Immature natural killer cell (primary cell): ENCODE measurements around the gene TLL1. TPM values are rescaled to one million over a fixed set of nuclear protein-coding genes. Genes with fewer than 3 reads are reported as not detected.

ENCODE experiments used
- DNase-seq, 3 donors: peaks; one replicate each; pipeline ENCODE4 v3.0.0; 2022; ENCODE audit warnings: mixed read lengths in 1 of 3
- H3K27ac Mint-ChIP-seq, 6 donors: one replicate each; pipeline ENCODE4 v1.8.0; 2020; ENCODE audit warnings: mixed read lengths in 6 of 6, mild to moderate bottlenecking in 5 of 6, inconsistent platforms in 4 of 6, moderate library complexity in 3 of 6
- H3K27me3 Mint-ChIP-seq, 3 donors: one replicate each; pipeline ENCODE4 v1.8.0; 2020 to 2021; ENCODE audit warnings: low read depth in 3 of 3, mild to moderate bottlenecking in 3 of 3, mixed read lengths in 3 of 3, moderate library complexity in 3 of 3, inconsistent platforms in 1 of 3
- H3K36me3 Mint-ChIP-seq, 3 donors: one replicate each; pipeline ENCODE4 v1.8.0; 2020; ENCODE audit warnings: mixed read lengths in 3 of 3, inconsistent platforms in 2 of 3, mild to moderate bottlenecking in 2 of 3
- H3K4me1 Mint-ChIP-seq, 2 donors: one replicate each; pipeline ENCODE4 v1.8.0; 2020; ENCODE audit warnings: inconsistent platforms in 2 of 2, mild to moderate bottlenecking in 2 of 2, mixed read lengths in 2 of 2, moderate library complexity in 1 of 2
- H3K4me3 Mint-ChIP-seq, 5 donors: one replicate each; pipeline ENCODE4 v1.8.0; 2020; ENCODE audit warnings: mild to moderate bottlenecking in 5 of 5, mixed read lengths in 5 of 5, inconsistent platforms in 3 of 5, moderate library complexity in 3 of 5
- H3K9me3 Mint-ChIP-seq, 6 donors: one replicate each; pipeline ENCODE4 v1.8.0; 2020; ENCODE audit warnings: mild to moderate bottlenecking in 6 of 6, mixed read lengths in 6 of 6, inconsistent platforms in 4 of 6, moderate library complexity in 3 of 6
- polyA plus RNA-seq, 3 donors: library from polyadenylated mRNA; unstranded; fragments of 300-500 nt; fragmentation: Illumina TruSeq; gene quantifications; one replicate each; pipeline ENCODE4 v1.2.3, GENCODE V29; 2021

TLL1 gene
- polyA plus RNA-seq, 3 donors from 2014 or later, result not detected

DNA sequence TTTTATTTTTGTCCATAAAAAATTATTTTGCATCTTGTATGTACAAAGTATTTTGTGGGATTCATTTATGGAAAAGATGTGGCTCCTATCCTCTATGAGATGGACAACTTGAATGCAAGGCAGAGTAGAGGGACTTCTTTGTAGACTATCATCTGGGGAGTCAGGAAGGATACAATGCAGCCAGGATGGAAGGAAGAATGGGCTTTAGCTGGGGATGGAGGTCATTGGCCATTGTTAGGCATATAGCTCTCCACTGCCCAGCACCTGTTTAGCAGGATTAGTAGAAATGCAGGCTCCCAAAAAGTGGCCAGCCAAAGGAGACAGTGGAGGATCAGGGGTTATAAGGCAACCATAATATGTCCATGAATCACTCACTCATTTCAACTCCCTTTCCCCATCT is 5.1 kb upstream of the TLL1 start:
- Mint-ChIP-seq H3K27ac (no peak overlapping the region), H3K9me3 (peaks cover 2 to 15% (median 7%) of the 10 kb centered on the region in 6 donors), H3K36me3 (no peaks in the 10 kb centered on the region), H3K27me3 (peaks cover 3 to 6% (median 6%) of the 10 kb centered on the region in 3 donors), H3K4me1 (no peaks in the 10 kb centered on the region), H3K4me3 (no peak overlapping the region)
- DNase-seq, result no peak

DNA sequence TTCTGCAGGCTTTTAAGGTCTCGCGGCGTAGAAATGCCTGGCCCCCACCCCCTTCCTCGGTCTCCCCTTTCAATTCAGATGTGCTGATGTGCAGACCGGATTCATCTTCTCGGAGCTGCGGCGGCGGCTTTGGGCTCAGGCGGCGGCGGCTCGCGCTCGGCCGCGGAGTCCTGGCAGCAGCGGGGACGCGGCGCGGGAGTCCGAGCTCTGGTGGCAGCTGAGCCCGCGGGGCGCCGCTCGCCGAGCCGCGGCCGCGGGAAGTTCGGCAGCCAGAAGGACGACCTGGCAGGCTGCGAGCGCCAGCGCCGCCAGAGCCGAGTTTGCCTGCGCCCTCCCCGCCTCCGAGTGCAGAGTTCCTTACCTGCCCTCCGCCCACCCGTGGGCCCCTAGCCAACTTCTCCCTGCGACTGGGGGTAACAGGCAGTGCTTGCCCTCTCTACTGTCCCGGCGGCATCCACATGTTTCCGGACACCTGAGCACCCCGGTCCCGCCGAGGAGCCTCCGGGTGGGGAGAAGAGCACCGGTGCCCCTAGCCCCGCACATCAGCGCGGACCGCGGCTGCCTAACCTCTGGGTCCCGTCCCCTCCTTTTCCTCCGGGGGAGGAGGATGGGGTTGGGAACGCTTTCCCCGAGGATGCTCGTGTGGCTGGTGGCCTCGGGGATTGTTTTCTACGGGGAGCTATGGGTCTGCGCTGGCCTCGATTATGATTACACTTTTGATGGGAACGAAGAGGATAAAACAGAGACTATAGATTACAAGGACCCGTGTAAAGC is 448 bp downstream of the TLL1 start:
- Mint-ChIP-seq H3K4me3 (no peak overlapping the region), H3K36me3 (no peaks in the 10 kb centered on the region), H3K27me3 (peaks cover 7 to 12% (median 9%) of the 10 kb centered on the region in 3 donors), H3K27ac (no peak overlapping the region), H3K9me3 (peaks cover 3 to 33% (median 8%) of the 10 kb centered on the region in 6 donors), H3K4me1 (no peaks in the 10 kb centered on the region)
- no peak for DNase-seq

DNA sequence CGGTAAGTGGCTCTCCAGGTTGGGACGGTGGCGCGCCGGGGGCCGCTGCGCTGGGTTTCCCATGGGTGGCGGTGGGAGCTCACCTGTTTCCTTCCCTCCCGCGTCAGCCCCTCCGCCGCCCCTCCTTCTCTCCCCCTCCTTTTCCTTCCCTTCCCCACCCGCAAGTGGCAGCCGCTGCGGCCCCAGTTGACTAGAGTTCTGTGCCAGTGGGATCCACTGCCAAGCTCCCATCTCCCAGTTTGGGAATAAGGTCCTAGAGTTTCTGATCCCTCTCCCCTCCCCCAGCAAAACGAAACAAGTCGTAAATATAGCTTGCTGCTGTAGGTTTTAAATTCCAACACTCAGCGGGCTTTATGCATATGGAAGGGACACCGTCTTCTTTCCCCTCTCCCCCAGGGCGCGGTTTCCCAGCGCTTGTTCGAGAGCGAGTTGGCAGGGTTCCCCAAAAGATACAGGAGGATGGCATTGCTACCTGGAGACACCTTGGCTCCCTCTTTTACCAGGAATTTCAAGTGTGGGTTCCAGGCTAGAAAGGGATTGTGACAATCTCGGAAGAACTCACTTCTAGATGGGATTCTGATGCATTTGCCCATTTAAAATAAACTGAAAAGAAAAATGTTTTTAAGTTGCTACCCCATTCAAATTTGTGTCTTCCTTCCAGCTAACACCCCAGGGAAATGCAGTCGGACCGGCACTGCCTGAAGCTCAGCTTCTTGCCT is 1.2 kb downstream of the TLL1 start:
- Mint-ChIP-seq H3K27ac (no peak overlapping the region), H3K9me3 (peaks cover 5 to 35% (median 8%) of the 10 kb centered on the region in 6 donors), H3K4me1 (no peaks in the 10 kb centered on the region), H3K36me3 (no peaks in the 10 kb centered on the region), H3K4me3 (no peak overlapping the region), H3K27me3 (peaks cover 7 to 12% (median 9%) of the 10 kb centered on the region in 3 donors)
- no peak for DNase-seq

DNA sequence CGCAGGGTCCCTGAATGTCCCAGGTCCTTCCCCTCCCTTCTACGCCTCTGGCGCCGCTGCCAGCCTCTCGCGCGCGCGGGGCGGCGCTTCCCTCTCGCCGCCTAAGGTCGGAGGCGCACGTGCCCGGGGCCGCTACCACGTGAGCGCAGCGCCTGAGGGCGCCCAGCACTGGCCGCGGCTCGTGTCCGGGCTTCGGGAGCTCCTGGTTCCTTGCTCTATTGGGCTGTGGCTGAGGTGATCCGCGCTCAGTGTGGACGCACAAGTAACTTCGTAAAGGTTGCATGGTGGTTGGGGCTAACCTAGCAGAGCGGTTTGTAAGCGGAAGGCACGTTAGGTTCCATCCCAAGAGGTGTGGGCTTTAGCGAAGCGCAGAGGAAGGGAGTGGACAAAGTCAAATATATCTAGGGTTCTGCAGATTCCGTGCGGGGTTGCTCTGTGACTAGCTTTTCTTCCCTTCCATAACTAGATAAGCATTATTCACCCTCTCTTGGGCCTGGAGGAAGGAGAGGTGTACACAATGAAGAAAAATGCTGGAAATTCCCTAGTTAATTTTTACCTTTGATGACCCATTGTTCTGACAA is 1.8 kb downstream of the TLL1 start:
- Mint-ChIP-seq H3K36me3 (no peaks in the 10 kb centered on the region), H3K27ac (no peak overlapping the region), H3K27me3 (peaks cover 7 to 12% (median 9%) of the 10 kb centered on the region in 3 donors), H3K9me3 (peaks cover 3 to 31% (median 8%) of the 10 kb centered on the region in 6 donors), H3K4me3 (no peak overlapping the region), H3K4me1 (no peaks in the 10 kb centered on the region)
- no peak for DNase-seq

DNA sequence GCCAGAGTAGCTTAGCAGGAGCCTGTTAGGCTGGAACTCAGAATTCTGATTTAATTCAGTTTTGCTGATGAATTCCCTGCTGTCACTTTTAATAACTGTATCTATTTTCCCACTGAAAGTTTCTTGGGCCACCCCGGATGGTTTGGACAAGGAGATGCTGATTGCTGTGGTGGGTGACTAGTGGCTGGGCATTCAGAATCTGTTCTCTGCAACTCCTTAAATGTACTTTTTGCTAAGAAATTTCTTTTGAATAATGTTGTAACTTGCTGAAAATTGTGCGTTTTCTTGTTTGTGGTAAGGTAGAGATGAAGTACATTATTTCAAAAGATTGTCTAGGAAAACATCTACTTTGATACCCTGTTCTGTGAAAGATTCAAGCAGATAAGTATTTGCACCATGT is 2.4 kb downstream of the TLL1 start:
- H3K4me1 Mint-ChIP-seq, result no peaks in the 10 kb centered on the region
- H3K27me3 Mint-ChIP-seq, result peaks cover 9 to 12% (median 9%) of the 10 kb centered on the region in 3 donors
- H3K4me3 Mint-ChIP-seq, result peak overlapping the region in 1 of 5 donors; percentile 30
- peaks cover 3 to 30% (median 8%) of the 10 kb centered on the region in 6 donors for H3K9me3 Mint-ChIP-seq
- no peak overlapping the region for H3K27ac Mint-ChIP-seq
- DNase-seq, result no peak
- H3K36me3 Mint-ChIP-seq, result no peaks in the 10 kb centered on the region

DNA sequence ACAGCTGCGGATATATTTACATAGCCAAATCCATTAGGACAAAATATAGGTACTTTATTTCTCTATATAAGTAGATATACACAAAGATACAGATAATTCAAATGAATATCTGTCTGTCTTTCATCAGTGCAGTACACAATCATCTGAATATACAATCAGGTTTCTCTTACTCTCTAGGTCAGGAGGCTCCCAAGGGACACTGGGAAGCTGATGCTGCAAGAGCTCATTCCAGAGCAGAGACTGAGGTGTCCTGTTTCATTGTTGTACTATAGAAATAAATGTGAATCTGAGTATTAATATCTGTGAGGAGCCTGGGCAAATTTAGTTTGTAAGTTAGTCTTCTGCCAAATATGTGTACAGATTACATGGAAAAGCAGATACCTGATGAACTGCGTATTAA is 4.2 kb downstream of the TLL1 start:
- H3K36me3 Mint-ChIP-seq, result no peaks in the 10 kb centered on the region
- H3K27me3 Mint-ChIP-seq, result peaks cover 6 to 12% (median 7%) of the 10 kb centered on the region in 3 donors

DNA sequence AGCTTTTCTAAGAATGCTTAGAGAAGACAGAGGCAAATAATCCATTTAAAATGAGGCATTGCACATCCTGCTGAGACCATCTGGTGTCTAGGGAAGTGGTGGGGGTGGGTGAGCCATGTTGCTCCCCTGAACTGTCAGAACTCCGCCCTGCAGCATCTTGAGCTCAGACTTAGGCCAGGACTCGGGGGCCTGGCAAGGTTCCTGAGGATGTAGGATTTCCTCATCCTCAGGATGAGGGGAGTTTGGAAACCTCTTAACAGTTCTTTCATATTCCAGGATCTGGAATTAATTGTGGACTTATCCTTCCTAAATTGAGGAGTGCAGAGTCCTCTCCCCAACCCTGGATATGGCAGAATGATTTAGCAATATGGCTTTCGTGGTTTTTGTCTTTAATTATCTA is 6.6 kb downstream of the TLL1 start:
- no peak overlapping the region for H3K4me3 Mint-ChIP-seq
- H3K27me3 Mint-ChIP-seq, result peaks cover 0 to 5% (median 3%) of the 10 kb centered on the region in 3 donors

More for the DNA sequence above, 4.2 kb downstream of the TLL1 start:
- H3K9me3 Mint-ChIP-seq, result peaks cover 6 to 29% (median 11%) of the 10 kb centered on the region in 6 donors
- no peaks in the 10 kb centered on the region for H3K4me1 Mint-ChIP-seq
- H3K27ac Mint-ChIP-seq, result no peak overlapping the region
- no peak overlapping the region for H3K4me3 Mint-ChIP-seq
- no peak for DNase-seq

DNA sequence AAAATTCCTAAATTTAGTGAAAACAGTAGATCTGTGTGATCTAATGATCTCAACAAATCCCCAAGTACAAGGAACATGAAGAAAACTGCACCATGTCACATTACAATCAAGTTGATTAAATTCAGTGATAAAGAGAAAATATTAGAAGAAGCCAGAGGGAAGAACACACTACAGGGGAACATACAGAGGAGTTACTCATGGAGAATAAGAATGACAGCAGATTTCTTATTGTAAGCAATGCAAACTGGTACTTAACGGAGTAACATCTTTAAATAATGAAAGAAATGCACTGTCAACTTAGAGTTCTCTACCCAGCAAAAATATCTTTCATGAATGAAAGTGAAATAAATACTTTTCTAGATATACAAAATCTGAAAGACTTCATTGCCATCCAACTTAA is 21.1 kb downstream of the TLL1 start:
- Mint-ChIP-seq H3K9me3 (peaks cover 8 to 57% (median 25%) of the 10 kb centered on the region in 6 donors), H3K27me3 (peaks cover 0 to 2% (median 0%) of the 10 kb centered on the region in 3 donors)

More for the DNA sequence above, 6.6 kb downstream of the TLL1 start:
- Mint-ChIP-seq H3K27ac (no peak overlapping the region), H3K36me3 (no peaks in the 10 kb centered on the region), H3K4me1 (no peaks in the 10 kb centered on the region), H3K9me3 (peaks cover 2 to 29% (median 9%) of the 10 kb centered on the region in 6 donors)
- DNase-seq, result no peak

DNA sequence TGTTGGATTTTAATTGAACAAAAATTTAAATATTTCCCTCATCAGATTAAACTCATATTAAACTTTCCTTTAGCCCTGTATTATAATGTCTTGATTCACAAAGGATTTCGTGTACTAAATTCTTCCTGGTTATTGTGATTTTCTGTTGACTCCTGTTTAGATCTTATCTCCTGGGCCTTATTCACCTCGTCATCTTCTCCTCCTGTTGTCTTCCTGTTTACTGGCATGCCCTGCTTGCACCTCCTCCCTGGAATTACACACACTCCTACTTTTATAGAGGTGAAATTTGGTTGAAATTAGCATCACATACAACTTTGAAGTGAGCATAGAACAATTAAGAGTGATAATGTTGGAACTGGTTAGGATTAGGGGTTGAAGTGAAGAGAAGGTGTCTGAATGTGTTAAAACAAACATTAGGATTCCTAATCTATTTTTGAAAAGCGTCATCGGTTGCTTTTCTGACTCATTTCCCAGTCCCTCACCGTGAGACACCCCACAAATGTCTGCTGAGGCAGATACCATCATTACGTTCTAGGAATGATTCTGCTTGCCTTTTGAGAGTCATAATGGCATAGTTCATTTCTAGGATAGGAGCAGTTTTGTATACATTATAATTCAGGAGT is 32.5 kb downstream of the TLL1 start:
- Mint-ChIP-seq H3K4me3 (no peak overlapping the region), H3K9me3 (peaks cover 12 to 35% (median 20%) of the 10 kb centered on the region in 6 donors), H3K27me3 (peaks cover 0 to 1% (median 0%) of the 10 kb centered on the region in 3 donors), H3K36me3 (no peaks in the 10 kb centered on the region), H3K4me1 (no peaks in the 10 kb centered on the region), H3K27ac (peak overlapping the region in 1 of 6 donors; percentile 10)
- DNase-seq, result no peak

More for the DNA sequence above, 21.1 kb downstream of the TLL1 start:
- H3K4me3 Mint-ChIP-seq, result no peak overlapping the region
- no peak for DNase-seq
- H3K27ac Mint-ChIP-seq, result no peak overlapping the region
- peaks cover 0 to 3% (median 0%) of the 10 kb centered on the region in 3 donors for H3K36me3 Mint-ChIP-seq
- H3K4me1 Mint-ChIP-seq, result no peaks in the 10 kb centered on the region

DNA sequence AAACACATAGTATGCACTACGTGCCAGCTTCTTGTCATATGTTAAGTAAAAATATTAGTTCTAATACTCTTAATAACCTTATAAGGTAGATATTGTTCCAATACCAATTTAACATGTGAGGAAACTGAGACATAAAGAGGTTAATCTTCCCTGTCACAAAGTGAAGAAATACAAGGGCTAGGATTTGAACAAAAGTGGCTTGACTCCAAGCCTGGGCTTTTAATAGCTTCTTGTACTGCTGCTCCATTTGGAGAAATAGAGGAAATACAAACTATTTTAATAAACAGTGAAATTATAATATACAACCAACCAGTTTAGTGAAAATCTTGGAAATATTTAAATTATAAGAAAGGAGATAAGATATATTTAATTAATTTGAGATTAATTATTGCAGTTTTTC is 33.2 kb downstream of the TLL1 start:
- Mint-ChIP-seq H3K9me3 (peaks cover 12 to 28% (median 14%) of the 10 kb centered on the region in 6 donors), H3K27me3 (peaks cover 0 to 1% (median 0%) of the 10 kb centered on the region in 3 donors), H3K4me1 (no peaks in the 10 kb centered on the region), H3K36me3 (no peaks in the 10 kb centered on the region), H3K4me3 (no peak overlapping the region), H3K27ac (no peak overlapping the region)
- DNase-seq, result no peak

DNA sequence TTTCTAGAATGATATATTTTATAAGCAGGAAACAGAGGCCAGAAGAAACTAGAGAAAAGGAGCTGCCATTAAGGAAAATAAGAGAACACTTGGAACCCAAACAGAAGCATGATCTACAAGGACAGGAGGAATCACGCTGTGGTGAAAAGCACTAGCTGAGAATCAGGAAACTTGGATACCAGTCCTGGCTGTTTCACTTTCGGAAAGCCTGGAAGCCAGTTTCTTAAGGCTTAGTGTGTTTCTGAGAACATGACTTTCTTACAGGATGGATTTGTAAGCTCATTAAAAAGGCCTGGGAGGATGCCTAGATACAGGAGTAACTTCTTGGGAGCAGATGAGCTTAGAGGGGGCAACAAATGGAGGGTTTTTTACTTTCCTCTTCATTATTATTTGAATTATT is 36.9 kb downstream of the TLL1 start:
- Mint-ChIP-seq H3K9me3 (peaks cover 6 to 28% (median 7%) of the 10 kb centered on the region in 6 donors), H3K27me3 (no peaks in the 10 kb centered on the region), H3K36me3 (no peaks in the 10 kb centered on the region), H3K4me3 (no peak overlapping the region), H3K4me1 (no peaks in the 10 kb centered on the region), H3K27ac (no peak overlapping the region)
- no peak for DNase-seq

DNA sequence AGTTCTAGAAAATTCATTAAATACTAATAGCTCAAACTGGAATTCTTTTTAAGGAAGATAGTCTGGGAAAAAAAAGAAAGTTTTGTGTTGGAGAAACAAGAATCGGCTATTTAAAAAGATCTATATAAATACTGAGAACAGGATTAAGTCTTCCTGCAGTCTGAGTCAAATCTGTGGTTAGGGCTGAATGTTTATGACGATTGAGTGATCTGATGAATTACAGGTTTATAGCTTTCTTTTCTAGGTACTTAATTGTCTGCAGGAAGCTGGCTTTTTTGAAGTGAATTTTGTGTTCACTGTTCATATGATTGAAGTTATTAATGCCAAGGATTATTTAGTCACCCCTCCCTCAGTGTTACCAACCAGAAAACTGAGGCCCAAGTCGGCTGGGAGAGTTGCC is 42.2 kb downstream of the TLL1 start:
- no peak for DNase-seq
- H3K4me3 Mint-ChIP-seq, result no peak overlapping the region
- no peak overlapping the region for H3K27ac Mint-ChIP-seq
- H3K4me1 Mint-ChIP-seq, result no peaks in the 10 kb centered on the region
- no peaks in the 10 kb centered on the region for H3K27me3 Mint-ChIP-seq
- H3K36me3 Mint-ChIP-seq, result no peaks in the 10 kb centered on the region
- peaks cover 0 to 22% (median 6%) of the 10 kb centered on the region in 6 donors for H3K9me3 Mint-ChIP-seq

DNA sequence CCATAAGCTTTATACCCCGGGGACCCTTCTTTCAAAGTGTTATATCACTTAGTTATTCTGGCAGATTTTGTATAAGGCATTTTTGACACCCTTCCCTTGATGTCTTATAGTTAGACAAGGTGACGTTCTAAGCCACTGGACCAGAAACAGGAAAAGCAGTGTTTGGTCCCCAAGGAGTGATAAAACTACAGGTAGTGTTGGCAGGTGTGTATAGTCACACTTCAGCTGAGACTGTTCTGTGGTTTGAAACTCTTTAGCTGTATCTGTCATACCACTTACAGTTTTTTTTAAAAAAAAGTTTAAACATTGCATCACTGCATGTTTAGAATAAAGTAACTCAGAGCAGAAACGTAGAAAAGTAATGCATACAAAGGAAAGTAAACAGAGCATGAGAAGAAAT is 48.5 kb downstream of the TLL1 start:
- H3K27ac Mint-ChIP-seq, result no peak overlapping the region
- H3K36me3 Mint-ChIP-seq, result no peaks in the 10 kb centered on the region
- peaks cover 3 to 30% (median 19%) of the 10 kb centered on the region in 6 donors for H3K9me3 Mint-ChIP-seq
- no peaks in the 10 kb centered on the region for H3K4me1 Mint-ChIP-seq
- no peak for DNase-seq
- no peak overlapping the region for H3K4me3 Mint-ChIP-seq
- H3K27me3 Mint-ChIP-seq, result no peaks in the 10 kb centered on the region
